Measurements from ENCODE around the gene DIS3L2.

GRCh38 chr2:232203166-232203891, 241.8 kb downstream of the DIS3L2 start:
- TF ChIP-seq EZH2 (IDR thresholded peaks at IDR 0.05) (no peak), POLR2AphosphoS5 (IDR thresholded peaks at IDR 0.05; ENCODE audit: borderline replicate concordance, low read depth, low read length) (no peak), FOXP2 (optimal IDR thresholded peaks at IDR 0.05; ENCODE audit: control extremely low read depth, extremely low read length, insufficient read depth) (no peak)
